ENCODE data around the gene SRGAP1.
"Not testable (repeated sequence)": the region's sequence is repeated elsewhere in the genome, so short reads cannot be mapped to it uniquely, and the experiment has no call there.

SRGAP1 gene

DNA sequence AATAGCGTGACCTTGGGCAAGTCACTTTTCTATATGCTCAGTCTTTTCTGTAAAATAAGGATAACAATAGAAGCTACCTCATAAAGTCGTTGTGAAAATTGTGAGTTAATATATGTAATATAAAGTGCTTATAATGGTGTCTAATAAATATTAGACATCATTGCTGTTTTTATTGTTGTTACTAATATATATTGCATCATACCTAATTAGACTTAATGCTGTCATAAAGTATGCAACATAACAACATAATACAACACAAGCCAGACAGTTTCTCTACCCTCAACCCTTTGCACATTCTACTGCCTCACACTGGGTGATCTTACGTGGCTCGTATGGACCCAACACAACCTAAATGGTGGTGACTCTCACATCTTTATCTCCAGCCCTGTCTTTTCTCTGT, 240.7 kb downstream of the SRGAP1 start:
- no peak for DNase-seq (ENCODE audit: low read depth)

DNA sequence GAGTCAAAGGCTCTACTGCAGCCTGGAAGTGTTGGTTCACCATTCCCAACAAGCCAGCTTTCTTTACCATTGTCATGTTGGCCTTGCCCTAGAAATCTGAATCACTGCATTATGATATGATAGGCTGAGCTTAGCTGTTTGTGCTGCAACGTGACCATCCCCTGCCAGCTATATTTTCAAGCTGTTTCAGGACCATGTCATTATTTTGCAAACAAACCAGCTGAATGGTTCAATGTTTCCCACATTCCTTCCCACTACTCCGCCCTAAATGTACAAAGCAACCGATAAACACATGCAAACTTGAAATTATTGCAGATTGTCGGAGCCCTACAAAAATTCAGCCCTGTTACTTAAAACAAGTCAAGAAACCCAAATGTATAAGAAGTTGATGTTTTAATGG, 241.5 kb downstream of the SRGAP1 start:
- DNase-seq (ENCODE audit: low read depth), result no peak

DNA sequence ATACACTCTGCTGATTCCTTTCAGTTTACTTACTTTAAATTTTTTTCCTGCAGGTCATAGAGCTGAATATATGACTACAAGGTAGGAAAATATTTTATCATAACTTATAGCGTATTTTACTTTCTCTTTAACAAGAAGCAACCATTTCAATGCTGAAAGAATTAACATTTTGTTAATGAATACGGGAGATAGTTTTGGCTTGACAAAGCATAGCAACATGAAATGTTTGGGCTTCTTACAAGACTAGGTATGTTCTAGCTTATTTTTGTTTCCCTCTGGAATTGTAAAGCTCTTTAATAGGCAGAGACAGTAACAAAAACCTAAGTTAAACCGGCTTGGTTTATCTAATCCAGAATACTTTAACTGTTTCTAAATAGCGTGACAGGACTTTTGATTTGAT, 242.4 kb downstream of the SRGAP1 start:
- DNase-seq (ENCODE audit: low read depth), result no peak

GRCh38 chr12:64087761-64088160, 243.3 kb downstream of the SRGAP1 start:
- no peak for DNase-seq (ENCODE audit: low read depth)

DNA sequence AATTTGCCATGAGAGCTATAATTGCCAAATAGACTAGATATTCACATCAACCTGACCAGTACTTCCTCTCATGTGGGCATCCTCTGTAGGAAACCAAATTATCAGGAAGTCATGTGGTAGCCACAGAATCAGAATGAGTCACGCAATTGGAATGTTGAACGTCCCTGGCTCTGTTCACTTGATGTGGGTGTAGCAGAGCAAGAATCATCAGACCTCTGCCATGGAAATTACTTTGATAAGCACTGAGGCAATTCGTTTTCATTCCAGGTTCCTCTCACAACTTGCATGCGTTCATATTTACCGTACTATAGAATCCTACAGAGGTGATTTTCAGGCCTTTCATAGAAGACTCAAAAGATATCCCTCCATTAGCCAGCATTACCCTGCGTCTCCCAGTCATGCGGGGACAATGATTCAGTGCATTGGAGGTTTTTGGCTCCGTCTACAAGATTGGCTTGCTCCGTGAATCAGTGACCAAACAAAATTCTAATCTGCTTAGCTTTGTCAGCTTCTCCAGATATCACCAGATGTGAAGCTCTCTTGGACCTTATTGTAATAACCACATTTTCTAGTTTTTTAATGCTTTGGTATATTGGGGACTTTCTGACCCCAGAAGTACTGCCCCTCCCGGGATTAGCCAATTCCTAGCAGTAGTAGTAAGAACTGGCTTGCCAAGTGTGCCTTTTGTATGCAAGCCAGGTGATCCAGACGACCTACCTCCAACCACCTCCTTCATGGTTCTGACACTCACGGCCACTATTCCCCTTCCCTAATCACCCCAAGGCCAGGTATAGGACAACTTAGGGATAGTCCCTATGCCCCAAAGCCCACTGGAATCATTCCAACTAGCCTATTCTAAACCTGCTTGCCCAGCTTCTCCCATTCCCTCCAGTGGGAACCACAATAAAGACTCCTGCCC, 244.2 kb downstream of the SRGAP1 start:
- DNase-seq (ENCODE audit: low read depth), result peak; percentile 95

DNA sequence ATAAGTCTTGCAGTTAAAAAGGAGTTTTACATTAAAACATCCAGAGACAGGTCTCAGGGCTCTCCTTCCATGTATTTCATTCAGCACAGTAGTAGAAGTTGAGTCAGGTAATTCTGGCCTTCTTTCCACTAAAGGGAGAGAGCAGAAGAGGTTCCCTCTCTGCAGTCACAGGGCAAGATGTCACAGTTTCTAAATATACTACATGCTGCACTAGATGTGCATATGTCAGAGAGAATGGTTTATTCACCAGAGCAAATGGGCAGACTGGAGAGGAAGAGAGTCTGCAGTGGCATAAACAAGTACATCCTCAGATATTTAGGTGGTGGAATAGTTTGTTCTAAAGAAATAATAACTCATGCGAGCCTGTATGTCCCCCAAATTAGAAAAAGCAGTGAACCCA, 245.5 kb downstream of the SRGAP1 start:
- DNase-seq (ENCODE audit: low read depth), result no peak

DNA sequence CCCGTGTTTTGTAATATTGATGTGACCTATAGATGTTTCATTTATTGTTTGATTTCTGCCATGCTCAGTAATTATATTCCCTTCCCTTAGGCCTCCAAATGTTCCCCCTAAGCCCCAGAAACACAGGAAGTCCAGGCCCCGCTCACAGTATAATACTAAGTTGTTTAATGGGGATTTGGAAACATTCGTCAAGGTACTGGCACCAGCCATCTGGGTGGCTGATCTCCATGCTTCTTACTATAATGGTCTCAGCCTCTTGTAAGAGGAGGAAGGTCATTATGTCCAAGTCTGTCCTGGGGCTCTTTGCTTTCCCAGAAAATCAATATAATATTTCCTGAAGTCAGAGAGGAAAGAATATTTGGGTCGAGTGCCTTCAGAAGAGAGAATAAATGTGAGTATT, 246.7 kb downstream of the SRGAP1 start:
- no peak for DNase-seq (ENCODE audit: low read depth)

DNA sequence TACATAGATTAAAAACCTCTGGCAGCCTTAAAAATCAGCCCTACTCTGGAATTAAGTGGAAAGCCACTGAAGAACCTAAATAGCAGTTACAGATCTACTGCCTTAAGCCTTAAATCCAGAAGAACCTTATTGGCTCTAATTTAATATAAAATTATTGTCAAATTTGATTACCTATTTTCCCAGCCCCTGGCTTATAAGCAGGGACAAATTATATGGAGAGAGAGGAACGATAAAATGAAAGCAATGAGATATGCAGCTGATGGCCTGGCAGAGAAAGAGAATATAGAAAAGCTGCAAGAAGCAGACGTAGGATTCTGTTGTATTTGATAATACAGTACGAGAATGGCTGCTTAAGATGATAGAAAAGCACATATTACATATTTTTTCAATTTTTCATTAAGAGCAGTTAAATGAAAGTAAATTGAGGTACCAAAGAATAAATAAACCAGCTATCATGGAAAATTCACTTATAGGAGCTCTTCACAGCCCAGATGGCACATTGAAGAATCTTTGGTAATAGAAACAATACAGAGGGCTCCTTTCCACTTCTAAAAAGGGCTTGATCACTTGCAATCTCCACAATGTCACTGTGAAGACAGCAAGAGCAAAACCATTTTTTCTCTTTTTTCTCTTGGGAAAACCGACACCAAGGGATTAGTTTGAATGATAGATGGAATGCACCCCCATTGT, 248.2 kb downstream of the SRGAP1 start:
- no peak for DNase-seq (ENCODE audit: low read depth)

DNA sequence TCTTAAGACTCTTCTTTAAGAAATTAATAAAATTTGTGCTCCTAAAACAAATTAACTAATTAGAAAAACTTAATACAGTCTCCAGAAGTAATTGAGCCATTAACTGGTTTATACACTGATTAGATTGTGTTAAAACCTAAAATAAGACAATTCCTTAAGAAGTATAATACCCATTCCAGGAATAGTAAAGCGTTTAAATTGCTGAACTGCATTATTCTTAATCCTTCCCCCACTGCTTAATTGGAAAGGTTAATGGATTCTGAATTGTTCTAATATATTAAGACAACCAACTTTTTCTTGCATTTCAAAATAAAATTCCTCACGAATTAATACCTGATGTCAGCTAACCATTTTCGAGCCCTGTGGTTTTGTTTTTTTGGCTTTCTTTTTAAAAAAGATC, 249.2 kb downstream of the SRGAP1 start:
- no peak for DNase-seq (ENCODE audit: low read depth)

- peak; percentile 36 for DNase-seq (ENCODE audit: low read depth)
Measured at GRCh38 chr12:64097366-64098105, 253.0 kb downstream of the SRGAP1 start.

DNA sequence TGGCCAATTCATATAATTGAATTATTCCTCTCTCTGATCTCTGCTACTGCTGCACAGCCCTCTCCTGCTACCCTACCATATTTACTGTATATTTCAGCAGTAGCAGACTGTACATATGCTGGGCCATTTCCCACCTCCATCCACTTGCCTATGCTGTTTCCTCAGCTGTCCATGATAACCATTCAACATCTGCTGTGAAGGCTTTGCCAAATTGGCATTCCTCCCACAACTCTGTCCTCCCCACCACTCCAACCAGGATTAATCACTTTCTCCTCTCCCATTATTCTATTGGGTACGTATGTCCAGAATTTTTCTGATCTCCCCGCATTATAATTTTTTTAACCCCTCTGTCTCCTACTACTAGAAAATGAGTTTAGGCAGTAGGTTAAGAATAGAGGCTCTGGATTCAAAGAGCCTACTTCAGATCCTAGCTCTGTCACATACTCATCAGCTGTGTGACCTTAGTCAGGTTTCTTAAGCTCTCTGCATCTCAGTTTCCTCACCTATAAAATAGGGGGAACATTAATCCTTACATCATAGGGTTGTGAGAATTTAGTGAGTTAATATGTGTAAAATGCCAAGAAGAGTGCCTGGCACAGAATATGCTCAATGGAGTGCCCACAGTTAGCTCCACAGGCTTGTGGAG, 254.3 kb downstream of the SRGAP1 start:
- DNase-seq (ENCODE audit: low read depth), result peak; percentile 73

DNA sequence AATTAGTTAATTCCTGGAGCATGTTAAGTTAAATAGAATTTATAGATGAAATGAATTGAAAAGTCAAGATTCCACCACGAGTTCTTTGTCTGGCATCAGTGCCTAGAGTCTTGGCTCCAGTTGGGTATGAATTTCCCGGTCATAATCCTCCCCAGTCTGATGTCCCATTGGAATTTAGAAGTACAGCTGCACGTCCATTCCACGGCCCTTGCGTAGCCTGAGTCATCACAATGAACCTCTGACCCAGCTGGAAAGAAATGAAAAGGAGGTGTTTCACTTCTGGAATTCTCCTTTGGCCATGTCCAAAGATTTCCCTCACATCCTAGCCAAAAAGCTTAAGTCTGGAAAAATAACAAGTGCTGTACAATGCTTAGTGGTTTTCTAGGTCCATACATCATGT, 254.9 kb downstream of the SRGAP1 start:
- DNase-seq (ENCODE audit: low read depth), result peak; percentile 94

- DNase-seq (ENCODE audit: low read depth), result peak; percentile 44
Measured at GRCh38 chr12:64102339-64102738, 257.8 kb downstream of the SRGAP1 start.

GRCh38 chr12:64103825-64104740, 259.6 kb downstream of the SRGAP1 start:
- DNase-seq (ENCODE audit: low read depth), result peak; percentile 96

DNA sequence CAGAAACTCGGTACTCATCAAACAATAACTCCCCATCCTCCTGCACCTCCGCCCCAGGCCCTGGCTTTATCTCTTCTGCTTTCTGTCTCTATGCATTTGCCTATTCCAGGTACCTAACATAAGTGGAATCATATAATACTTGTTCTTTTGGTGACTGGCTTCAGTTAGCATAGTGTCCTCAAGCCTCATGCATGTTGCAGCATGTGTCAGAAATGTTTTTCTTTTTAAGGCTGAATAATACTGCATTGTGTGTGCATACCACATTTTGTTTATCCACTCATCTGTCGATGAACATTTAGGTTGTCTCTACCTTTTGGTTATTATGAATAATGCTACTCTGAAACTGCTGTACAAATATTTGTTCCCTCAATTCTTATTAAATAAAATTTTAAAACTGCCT, 260.5 kb downstream of the SRGAP1 start:
- DNase-seq (ENCODE audit: low read depth), result no peak

DNA sequence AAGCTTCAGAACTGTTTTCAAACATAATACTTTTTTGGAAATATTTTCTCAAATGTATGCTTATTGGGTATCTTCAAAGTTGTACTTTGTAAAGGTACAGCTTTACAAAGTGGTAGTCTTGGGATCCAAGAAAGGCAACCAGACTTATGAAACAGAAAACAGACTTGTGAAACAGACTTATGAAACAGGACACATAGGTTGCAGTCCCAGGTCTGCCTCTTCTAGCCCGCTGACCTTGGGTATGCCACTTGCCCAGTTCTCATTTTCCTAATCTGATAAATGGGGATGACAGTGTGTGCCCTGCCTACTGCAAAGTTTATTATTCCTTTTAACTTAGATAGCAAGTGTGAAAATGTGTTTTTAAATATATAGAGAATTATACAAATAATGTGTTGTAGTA, 263.3 kb downstream of the SRGAP1 start:
- DNase-seq (ENCODE audit: low read depth), result no peak

GRCh38 chr12:64109706-64110105, 265.2 kb downstream of the SRGAP1 start:
- DNase-seq (ENCODE audit: low read depth), result no peak

- peak; percentile 55 for DNase-seq (ENCODE audit: low read depth)
Measured at GRCh38 chr12:64110864-64111263, 266.4 kb downstream of the SRGAP1 start.

GRCh38 chr12:64116969-64117368, 272.5 kb downstream of the SRGAP1 start:
- DNase-seq (ENCODE audit: low read depth), result no peak

- no peak for DNase-seq (ENCODE audit: low read depth)
Measured at GRCh38 chr12:64120568-64120967, 276.1 kb downstream of the SRGAP1 start.

- DNase-seq (ENCODE audit: low read depth), result not testable (repeated sequence)
Measured at GRCh38 chr12:64121086-64121485, 276.6 kb downstream of the SRGAP1 start.
